SK-N-SH treated with all-trans-retinoic acid at 6 μM for 48 hours (cell line): ENCODE measurements around the gene PROM1.

Experiments used
- BACH2 ChIP-seq: fragments of 250-450 bp; sonication (Bioruptor Pico); IDR thresholded peaks from 2 replicates; pipeline ENCODE4 v1.9.0; 2021; ENCODE audit warnings: mild to moderate bottlenecking, borderline replicate concordance
- CREB5 ChIP-seq: fragments of 250-450 bp; sonication (Bioruptor Pico); IDR thresholded peaks from 2 replicates; pipeline ENCODE4 v1.5.1; 2020; ENCODE audit warnings: low read depth, mild to moderate bottlenecking, moderate library complexity
- CSRNP3 ChIP-seq: fragments of 250-450 bp; sonication (Bioruptor Pico); IDR thresholded peaks from 2 replicates; pipeline ENCODE4 v1.5.1; 2021; ENCODE audit warnings: mild to moderate bottlenecking, moderate library complexity
- ISL1 ChIP-seq: fragments of 250-450 bp; sonication (Bioruptor Pico); IDR thresholded peaks from 2 replicates; pipeline ENCODE4 v2.1.2; 2022; ENCODE audit warnings: mild to moderate bottlenecking, moderate library complexity
- RARB ChIP-seq: fragments of 250-450 bp; sonication (Bioruptor Pico); IDR thresholded peaks from 2 replicates; pipeline ENCODE4 v1.8.0; 2021; ENCODE audit warnings: mild to moderate bottlenecking, moderate library complexity
- TSHZ2 ChIP-seq: fragments of 250-450 bp; sonication (Bioruptor Pico); IDR thresholded peaks from 2 replicates; pipeline ENCODE4 v1.5.0; 2020; ENCODE audit warnings: mild to moderate bottlenecking, moderate library complexity
- ZC3H10 ChIP-seq: fragments of 250-450 bp; sonication (Bioruptor Pico); IDR thresholded peaks from 2 replicates; pipeline ENCODE4 v1.5.1; 2021; ENCODE audit warnings: mild to moderate bottlenecking, moderate library complexity
- ZFP30 ChIP-seq: fragments of 450-650 bp; formaldehyde crosslinking; IDR thresholded peaks from 2 replicates; pipeline ENCODE4 v1.5.0; 2022; ENCODE audit warnings: mild to moderate bottlenecking, moderate library complexity
- ZNF70 ChIP-seq: fragments of 450-650 bp; formaldehyde crosslinking; IDR thresholded peaks from 2 replicates; pipeline ENCODE4 v1.5.0; 2020; ENCODE audit warnings: mild to moderate bottlenecking, moderate library complexity
- TF ChIP-seq, protein P1 (sequence below): fragments of 250-450 bp; sonication (Bioruptor Pico); IDR thresholded peaks from 2 replicates; pipeline ENCODE4 v1.8.0; 2020; ENCODE audit warnings: mild to moderate bottlenecking, moderate library complexity, borderline replicate concordance

- no peak for TF ChIP-seq RARB (CRISPR knock-in tag)
- no peak for TF ChIP-seq ZC3H10
- no peak for TF ChIP-seq ISL1 (CRISPR knock-in tag)
- TF ChIP-seq CREB5: no peak
- TF ChIP-seq, protein P1, sequence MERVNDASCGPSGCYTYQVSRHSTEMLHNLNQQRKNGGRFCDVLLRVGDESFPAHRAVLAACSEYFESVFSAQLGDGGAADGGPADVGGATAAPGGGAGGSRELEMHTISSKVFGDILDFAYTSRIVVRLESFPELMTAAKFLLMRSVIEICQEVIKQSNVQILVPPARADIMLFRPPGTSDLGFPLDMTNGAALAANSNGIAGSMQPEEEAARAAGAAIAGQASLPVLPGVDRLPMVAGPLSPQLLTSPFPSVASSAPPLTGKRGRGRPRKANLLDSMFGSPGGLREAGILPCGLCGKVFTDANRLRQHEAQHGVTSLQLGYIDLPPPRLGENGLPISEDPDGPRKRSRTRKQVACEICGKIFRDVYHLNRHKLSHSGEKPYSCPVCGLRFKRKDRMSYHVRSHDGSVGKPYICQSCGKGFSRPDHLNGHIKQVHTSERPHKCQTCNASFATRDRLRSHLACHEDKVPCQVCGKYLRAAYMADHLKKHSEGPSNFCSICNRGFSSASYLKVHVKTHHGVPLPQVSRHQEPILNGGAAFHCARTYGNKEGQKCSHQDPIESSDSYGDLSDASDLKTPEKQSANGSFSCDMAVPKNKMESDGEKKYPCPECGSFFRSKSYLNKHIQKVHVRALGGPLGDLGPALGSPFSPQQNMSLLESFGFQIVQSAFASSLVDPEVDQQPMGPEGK: no peak
- no peak for TF ChIP-seq ZNF70
- TF ChIP-seq TSHZ2 (CRISPR knock-in tag): no peak
- TF ChIP-seq CSRNP3 (CRISPR knock-in tag): no peak
- TF ChIP-seq BACH2 (CRISPR knock-in tag): no peak
- TF ChIP-seq ZFP30 (CRISPR knock-in tag): no peak
Observed at GRCh38 chr4:15995826-15996225, 88.0 kb downstream of the PROM1 start.
